ENCODE measurements around the gene MICALL2.

The MICALL2 gene

GRCh38 chr7:1393421-1393820, 65.8 kb downstream of the MICALL2 start:
- Histone ChIP-seq H3K9ac (no peak overlapping the region), H3K27ac (no peak overlapping the region), H4K20me1 (ENCODE audit: insufficient read depth) (no peaks in the 10 kb centered on the region), H3K36me3 (ENCODE audit: insufficient read depth) (no peaks in the 10 kb centered on the region), H3K4me1 (ENCODE audit: low read depth, poor library complexity, severe bottlenecking) (no peaks in the 10 kb centered on the region), H3K27me3 (ENCODE audit: insufficient read depth, low read depth) (peaks cover 87% of the 10 kb centered on the region), H2AFZ (ENCODE audit: low read depth) (no peak overlapping the region), H3K79me2 (ENCODE audit: insufficient read depth, low read depth) (no peaks in the 10 kb centered on the region), H3K4me3 (IDR thresholded peaks at IDR 0.05; ENCODE audit: insufficient read depth, low read depth, low read length) (no peak overlapping the region), H3K4me2 (no peak overlapping the region)
- TF ChIP-seq CTCF (conservative IDR thresholded peaks at IDR 0.05; ENCODE audit: low read depth, low read length): no peak

- Histone ChIP-seq H3K36me3 (ENCODE audit: insufficient read depth) (no peaks in the 10 kb centered on the region), H2AFZ (ENCODE audit: low read depth) (no peak overlapping the region), H3K4me1 (ENCODE audit: low read depth, poor library complexity, severe bottlenecking) (no peaks in the 10 kb centered on the region), H3K79me2 (ENCODE audit: insufficient read depth, low read depth) (no peaks in the 10 kb centered on the region), H3K9ac (no peak overlapping the region), H3K27ac (no peak overlapping the region), H3K27me3 (ENCODE audit: insufficient read depth, low read depth) (peaks cover 87% of the 10 kb centered on the region), H3K4me2 (no peak overlapping the region), H4K20me1 (ENCODE audit: insufficient read depth) (no peaks in the 10 kb centered on the region), H3K4me3 (IDR thresholded peaks at IDR 0.05; ENCODE audit: insufficient read depth, low read depth, low read length) (no peak overlapping the region)
- TF ChIP-seq CTCF (conservative IDR thresholded peaks at IDR 0.05; ENCODE audit: low read depth, low read length): no peak
These were observed 66.7 kb downstream of the MICALL2 start for GRCh38 chr7:1392556-1392955.

- TF ChIP-seq CTCF (conservative IDR thresholded peaks at IDR 0.05; ENCODE audit: low read depth, low read length): no peak
- H3K27me3 ChIP-seq (ENCODE audit: insufficient read depth, low read depth): peaks cover 92% of the 10 kb centered on the region
- H3K4me1 ChIP-seq (ENCODE audit: low read depth, poor library complexity, severe bottlenecking): no peaks in the 10 kb centered on the region
- no peak overlapping the region for H3K9ac ChIP-seq
- H2AFZ ChIP-seq (ENCODE audit: low read depth): no peak overlapping the region
- H3K36me3 ChIP-seq (ENCODE audit: insufficient read depth): no peaks in the 10 kb centered on the region
- no peaks in the 10 kb centered on the region for H4K20me1 ChIP-seq (ENCODE audit: insufficient read depth)
- H3K4me3 ChIP-seq (IDR thresholded peaks at IDR 0.05; ENCODE audit: insufficient read depth, low read depth, low read length): no peak overlapping the region
- no peak overlapping the region for H3K4me2 ChIP-seq
- H3K79me2 ChIP-seq (ENCODE audit: insufficient read depth, low read depth): no peaks in the 10 kb centered on the region
- no peak overlapping the region for H3K27ac ChIP-seq
These were observed 67.8 kb downstream of the MICALL2 start for GRCh38 chr7:1391449-1391848.

- Histone ChIP-seq H4K20me1 (ENCODE audit: insufficient read depth) (no peaks in the 10 kb centered on the region), H3K4me1 (ENCODE audit: low read depth, poor library complexity, severe bottlenecking) (no peaks in the 10 kb centered on the region), H3K79me2 (ENCODE audit: insufficient read depth, low read depth) (no peaks in the 10 kb centered on the region), H3K4me2 (no peak overlapping the region), H3K36me3 (ENCODE audit: insufficient read depth) (no peaks in the 10 kb centered on the region), H3K4me3 (IDR thresholded peaks at IDR 0.05; ENCODE audit: insufficient read depth, low read depth, low read length) (no peak overlapping the region), H3K9ac (no peak overlapping the region), H3K27me3 (ENCODE audit: insufficient read depth, low read depth) (peaks cover 93% of the 10 kb centered on the region), H2AFZ (ENCODE audit: low read depth) (no peak overlapping the region), H3K27ac (no peak overlapping the region)
- no peak for TF ChIP-seq CTCF (conservative IDR thresholded peaks at IDR 0.05; ENCODE audit: low read depth, low read length)
These were observed 70.5 kb downstream of the MICALL2 start for GRCh38 chr7:1388703-1389335.

Measured in KMS-11 (cell line).